ENCODE measurements around the gene CHD6. TPM values are rescaled to one million over a fixed set of nuclear protein-coding genes. Genes with fewer than 3 reads are reported as not detected.
A peak's percentile ranks its signal among the peaks of the same experiment; 100 is the strongest.

Gene CHD6
- total and polyA plus RNA-seq, 2 of the 13 experiments (the other 11 are each of a cell fraction or from before 2014, with no cell fraction given) = 14.4 to 52.0 TPM

GRCh38 chr20:41538810-41539596, 79.2 kb downstream of the CHD6 start (continued):
- TF ChIP-seq NCOR1 (IDR thresholded peaks at IDR 0.05; ENCODE audit: borderline replicate concordance, low read length) (peak; percentile 43; the same call in 1 of the 2 replicates), ZNF597 (CRISPR knock-in tag; IDR thresholded peaks at IDR 0.05) (no peak), MTA3 (CRISPR knock-in tag; IDR thresholded peaks at IDR 0.05) (no peak), GTF2F1 (IDR thresholded peaks at IDR 0.05; ENCODE audit: low read length) (no peak), PCBP2 (optimal IDR thresholded peaks at IDR 0.05; ENCODE audit: low read depth, low read length, poor library complexity, severe bottlenecking) (no peak), ZBTB14 (CRISPR knock-in tag; IDR thresholded peaks at IDR 0.05) (no peak), SKI (IDR thresholded peaks at IDR 0.05; ENCODE audit: partially characterized antibody) (peak; percentile 41), MYC (CRISPR knock-in tag; IDR thresholded peaks at IDR 0.05; ENCODE audit: borderline replicate concordance) (peak; percentile 71; the same call in 1 of the 2 replicates), ETS1 (CRISPR knock-in tag; IDR thresholded peaks at IDR 0.05) (no peak), POLR2AphosphoS5 (IDR thresholded peaks at IDR 0.05; ENCODE audit: low read depth, low read length) (peak; percentile 57), ZNF136 (CRISPR knock-in tag; IDR thresholded peaks at IDR 0.05; ENCODE audit: low read depth) (peak; percentile 17; the same call in 1 of the 2 replicates), KAT7 (CRISPR knock-in tag; IDR thresholded peaks at IDR 0.05; ENCODE audit: borderline replicate concordance) (peak; percentile 94), GFI1 (CRISPR knock-in tag; IDR thresholded peaks at IDR 0.05; ENCODE audit: borderline replicate concordance) (0 out of 2 replicates have a peak, but pooled peaks have one; percentile 80), MAF1 (CRISPR knock-in tag; IDR thresholded peaks at IDR 0.05; ENCODE audit: borderline replicate concordance) (no peak), PITX1 (CRISPR knock-in tag; IDR thresholded peaks at IDR 0.05) (peak; percentile 85), CEBPZ (IDR thresholded peaks at IDR 0.05; ENCODE audit: low read length) (no peak), SRSF4 (IDR thresholded peaks at IDR 0.05; ENCODE audit: low read depth, low read length, poor library complexity, severe bottlenecking) (no peak), MEIS1 (CRISPR knock-in tag; IDR thresholded peaks at IDR 0.05; ENCODE audit: borderline replicate concordance) (no peak; the same call in 1 of the 2 replicates), LCORL (IDR thresholded peaks at IDR 0.05) (no peak), LCORL (CRISPR knock-in tag; IDR thresholded peaks at IDR 0.05) (peak; percentile 94), KAT8 (CRISPR knock-in tag; IDR thresholded peaks at IDR 0.05) (peak; percentile 79), NCOA1 (CRISPR knock-in tag; IDR thresholded peaks at IDR 0.05) (no peak), FOXA3 (CRISPR knock-in tag; IDR thresholded peaks at IDR 0.05) (peak; percentile 58)
- TF ChIP-seq, protein P1, sequence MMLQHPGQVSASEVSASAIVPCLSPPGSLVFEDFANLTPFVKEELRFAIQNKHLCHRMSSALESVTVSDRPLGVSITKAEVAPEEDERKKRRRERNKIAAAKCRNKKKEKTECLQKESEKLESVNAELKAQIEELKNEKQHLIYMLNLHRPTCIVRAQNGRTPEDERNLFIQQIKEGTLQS (CRISPR knock-in tag; IDR thresholded peaks at IDR 0.05) = no peak

Data from HepG2 (cell line).